IMR-90 (cell line): ENCODE data around the gene COL8A1. TPM values are rescaled to one million over a fixed set of nuclear protein-coding genes. Genes with fewer than 3 reads are reported as not detected.

Experiments
- ATAC-seq: fragments of 200-7000 bp; cut with Tn5 transposase; 2 replicates; pipeline ENCODE4 v1.9.1; 2020; ENCODE audit warnings: low read depth, mild to moderate bottlenecking, moderate library complexity
- BruUV-seq: library from RNA; stranded (reverse); fragments of 400-500 nt; replicated peaks from 2 replicates; lab custom pipeline; 2021; lab: Mats Ljungman, UMichigan
- CTCF ChIA-PET: fragments of 300-600 bp; formaldehyde crosslinking; extraction: SDS; loops from one replicate; lab custom pipeline; 2021; ENCODE audit warnings: antibody characterized with exemption; lab: Yijun Ruan, JAX
- POLR2A ChIA-PET: fragments of 300-600 bp; sonication (Branson Sonifier 250); formaldehyde crosslinking; loops from one replicate; lab custom pipeline; 2022; ENCODE audit warnings: antibody characterized with exemption; ENCODE audit not compliant: unreplicated experiment; lab: Charles Lee
- DNase-seq: peaks from one replicate; pipeline ENCODE4 v3.0.0; 2013
- H2AFZ ChIP-seq: replicated peaks from 2 replicates; pipeline ENCODE3; 2013; ENCODE audit warnings: low read length, mild to moderate bottlenecking; ENCODE audit not compliant: poor library complexity
- H2AK5ac ChIP-seq: 2 replicates; pipeline ENCODE4 v1.6.1; 2013; ENCODE audit warnings: low read depth, low read length, inconsistent platforms
- H2AK9ac ChIP-seq: replicated peaks from 2 replicates; pipeline ENCODE3; 2013; ENCODE audit warnings: mild to moderate bottlenecking, low read depth, low read length, moderate library complexity; ENCODE audit not compliant: poor library complexity
- H2BK120ac ChIP-seq: 2 replicates; pipeline ENCODE4 v1.6.1; 2013; ENCODE audit warnings: low read depth, low read length, inconsistent platforms
- H2BK15ac ChIP-seq: 3 replicates; pipeline ENCODE4 v1.6.1; 2013; ENCODE audit warnings: low read depth, low read length, inconsistent platforms
- H2BK20ac ChIP-seq: 2 replicates; pipeline ENCODE4 v1.6.1; 2013; ENCODE audit warnings: low read depth, mild to moderate bottlenecking, inconsistent platforms, low read length, moderate library complexity
- H2BK5ac ChIP-seq: 2 replicates; pipeline ENCODE4 v1.6.1; 2013; ENCODE audit warnings: mild to moderate bottlenecking, low read depth, low read length, inconsistent platforms; ENCODE audit not compliant: poor library complexity, severe bottlenecking
- H3K14ac ChIP-seq: replicated peaks from 2 replicates; pipeline ENCODE4 v1.6.1; 2013; ENCODE audit warnings: low read depth, low read length, inconsistent platforms
- H3K18ac ChIP-seq: 2 replicates; pipeline ENCODE4 v1.6.1; 2013; ENCODE audit warnings: low read depth, low read length, control low read depth
- H3K23ac ChIP-seq: 2 replicates; pipeline ENCODE4 v1.6.1; 2013; ENCODE audit warnings: low read depth, low read length, inconsistent platforms
- H3K27ac ChIP-seq: 2 replicates; pipeline ENCODE4 v1.5.1; 2013; ENCODE audit warnings: mild to moderate bottlenecking, control low read depth, low read length; ENCODE audit not compliant: insufficient read depth
- H3K27me3 ChIP-seq: 2 replicates; pipeline ENCODE4 v1.6.1; 2013; ENCODE audit warnings: low read length; ENCODE audit not compliant: control insufficient read depth, insufficient read depth
- H3K36me3 ChIP-seq: 2 replicates; pipeline ENCODE4 v1.6.1; 2013; ENCODE audit warnings: low read length, mixed read lengths; ENCODE audit not compliant: control insufficient read depth, insufficient read depth
- H3K4ac ChIP-seq: 2 replicates; pipeline ENCODE4 v1.6.1; 2013; ENCODE audit warnings: low read depth, low read length, inconsistent platforms
- H3K4me1 ChIP-seq: 2 replicates; pipeline ENCODE4 v1.6.1; 2013; ENCODE audit warnings: low read length, mixed read lengths; ENCODE audit not compliant: control insufficient read depth, insufficient read depth
- H3K4me2 ChIP-seq: 2 replicates; pipeline ENCODE4 v1.6.1; 2013; ENCODE audit warnings: low read depth, mild to moderate bottlenecking, control low read depth, low read length, moderate library complexity
- H3K4me3 ChIP-seq: 2 replicates; pipeline ENCODE4 v1.5.1; 2013; ENCODE audit warnings: low read depth, mild to moderate bottlenecking, control low read depth, low read length, moderate library complexity; ENCODE audit not compliant: insufficient read depth
- H3K56ac ChIP-seq: 2 replicates; pipeline ENCODE4 v1.6.1; 2013; ENCODE audit warnings: low read length, inconsistent platforms; ENCODE audit not compliant: insufficient read depth; ENCODE audit errors: extremely low read depth
- H3K79me1 ChIP-seq, 2 experiments: 2 replicates each; pipeline ENCODE4 v1.6.1; 2013; ENCODE audit warnings: low read length in 2 of 2, inconsistent platforms in 1 of 2, low read depth in 1 of 2
- H3K9ac ChIP-seq: 2 replicates; pipeline ENCODE4 v1.6.1; 2013; ENCODE audit warnings: low read depth, low read length, control low read depth
- H3K9me1 ChIP-seq: 2 replicates; pipeline ENCODE4 v1.6.1; 2013; ENCODE audit warnings: low read length, inconsistent platforms; ENCODE audit not compliant: insufficient read depth
- H3K9me3 ChIP-seq: 2 replicates; pipeline ENCODE4 v1.6.1; 2013; ENCODE audit warnings: low read length; ENCODE audit not compliant: control insufficient read depth, insufficient read depth
- H4K20me1 ChIP-seq: 2 replicates; pipeline ENCODE4 v1.6.1; 2013; ENCODE audit warnings: low read length, inconsistent platforms; ENCODE audit not compliant: insufficient read depth
- H4K5ac ChIP-seq: 2 replicates; pipeline ENCODE4 v1.6.1; 2013; ENCODE audit warnings: mild to moderate bottlenecking, low read depth, low read length, control low read depth
- H4K8ac ChIP-seq, 2 experiments: 2 replicates each; pipeline ENCODE4 v1.6.1; 2013; ENCODE audit warnings: low read depth in 2 of 2, low read length in 2 of 2, control low read depth in 1 of 2, inconsistent platforms in 1 of 2
- H4K91ac ChIP-seq: 2 replicates; pipeline ENCODE4 v1.6.1; 2013; ENCODE audit warnings: low read depth, low read length, inconsistent platforms; ENCODE audit not compliant: insufficient read depth
- CHD1 ChIP-seq: IDR thresholded peaks from 2 replicates; pipeline ENCODE4 v1.6.1; 2012; ENCODE audit warnings: low read depth, low read length, improper control_type of control experiment
- ELK1 ChIP-seq: fragments of 150-350 bp; IDR thresholded peaks from 2 replicates; pipeline ENCODE4 v1.6.1; 2016; ENCODE audit warnings: low read depth, mild to moderate bottlenecking, low read length, moderate library complexity, borderline replicate concordance
- NFE2L2 ChIP-seq: fragments of 150-350 bp; IDR thresholded peaks from 2 replicates; pipeline ENCODE4 v1.6.1; 2016; ENCODE audit warnings: low read depth, mild to moderate bottlenecking, low read length
- POLR2A ChIP-seq: IDR thresholded peaks from 2 replicates; pipeline ENCODE4 v1.6.1; 2012; ENCODE audit warnings: mild to moderate bottlenecking, low read depth, low read length
- RAD21 ChIP-seq: IDR thresholded peaks from 2 replicates; pipeline ENCODE4 v1.6.1; 2012; ENCODE audit warnings: low read length, improper control_type of control experiment
- RCOR1 ChIP-seq: IDR thresholded peaks from 2 replicates; pipeline ENCODE4 v1.6.1; 2012; ENCODE audit warnings: mild to moderate bottlenecking, low read length, improper control_type of control experiment; ENCODE audit not compliant: insufficient replicate concordance
- SMC3 ChIP-seq: fragments of 150-350 bp; IDR thresholded peaks from 2 replicates; pipeline ENCODE4 v1.6.1; 2016; ENCODE audit warnings: low read depth, mild to moderate bottlenecking, antibody characterized with exemption, low read length, moderate library complexity
- USF2 ChIP-seq: fragments of 150-350 bp; IDR thresholded peaks from 2 replicates; pipeline ENCODE4 v1.6.1; 2017; ENCODE audit warnings: mild to moderate bottlenecking, antibody characterized with exemption, low read length, low read depth
- WGBS, 2 experiments: methylation state at CpG; one replicate each; pipeline versions ENCODE4 v1.1.5 to v1.1.7; 2013; ENCODE audit warnings: missing lambda C conversion rate in 2 of 2; ENCODE audit not compliant: insufficient read length in 1 of 2; ENCODE audit errors: extremely low coverage in 2 of 2; 5-methylcytosine and 5-hydroxymethylcytosine counted together
- dilution Hi-C: fragments of 300-500 bp; cut with HindIII; formaldehyde crosslinking; loops from one replicate; pipeline ENCODE4 v1.14.3; 2018; ENCODE audit warnings: low sequenced_read_pairs; ENCODE audit not compliant: unreplicated experiment
- in situ Hi-C: fragments of 300-500 bp; cut with MboI; formaldehyde crosslinking; loops from 3 replicates; pipeline ENCODE4 v1.14.3; 2019; ENCODE audit warnings: low sequenced_read_pairs, inconsistent platforms, mixed read lengths
- intact Hi-C: fragments of 100-400 bp; cut with micrococcal nuclease; formaldehyde crosslinking; loops from 2 replicates; pipeline ENCODE4 v1.10.0; 2022
- polyA plus RNA-seq, 3 experiments: library from polyadenylated mRNA; depleted of rRNA; stranded (reverse); fragments of >200 nt; gene quantifications; 2 replicates each; pipeline ENCODE4 v1.2.3, GENCODE V29; 2012; ENCODE audit warnings: low replicate concordance in 1 of 3
- total RNA-seq: library from RNA; depleted of rRNA; stranded (reverse); fragments of >200 nt; gene quantifications from 2 replicates; pipeline ENCODE4 v1.2.3, GENCODE V29; 2012
- TF ChIP-seq, protein P1 (sequence below): conservative IDR thresholded peaks from 2 replicates; pipeline ENCODE4 v1.5.1; 2012; ENCODE audit warnings: mild to moderate bottlenecking, low read depth, low read length, improper control_type of control experiment

The COL8A1 gene
- total and polyA plus RNA-seq, 2 of the 4 experiments (the other 2 are of a cell fraction) = 119 to 151 TPM

DNA sequence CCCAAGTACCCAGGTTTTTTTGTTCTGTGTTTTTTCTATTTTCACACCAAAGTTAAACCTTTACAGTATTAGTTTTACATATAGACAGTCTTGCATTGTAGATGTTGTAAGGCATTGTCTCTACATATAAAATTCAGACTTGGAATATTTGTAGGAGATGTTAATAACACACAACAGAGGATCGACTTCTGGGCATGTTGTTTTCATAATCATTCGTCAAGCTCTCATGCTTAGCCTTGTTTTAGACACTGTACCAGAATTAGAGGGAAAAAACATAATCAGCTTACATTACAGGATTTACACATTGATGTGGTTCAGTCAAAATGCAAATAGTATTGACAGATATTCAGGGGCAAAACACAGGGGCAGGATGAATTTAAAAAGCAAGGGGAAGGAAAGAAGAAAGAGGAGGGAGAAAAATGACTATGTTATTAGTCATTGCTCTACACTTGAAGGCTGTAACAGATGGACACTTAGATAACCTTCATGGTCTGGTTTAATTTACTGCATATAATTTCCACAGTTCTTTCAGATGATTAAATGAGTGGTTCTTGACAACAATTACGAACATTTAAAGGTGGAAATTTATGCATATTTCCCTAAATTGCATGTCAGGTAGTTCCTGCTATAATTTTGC is 186.7 kb downstream of the COL8A1 start:
- H3K27ac ChIP-seq = no peak overlapping the region

More for the DNA sequence above, 186.7 kb downstream of the COL8A1 start:
- peaks cover 2% of the 10 kb centered on the region; the same call in 1 of the 2 replicates for H3K9me1 ChIP-seq
- no peak overlapping the region for H3K56ac ChIP-seq
- ChIA-PET CTCF (no interaction called here), POLR2A (no interaction called here)
- no peak overlapping the region for H4K5ac ChIP-seq
- peak; percentile 69 for ATAC-seq
- H2AK5ac ChIP-seq = no peak overlapping the region
- no peak overlapping the region for H2BK15ac ChIP-seq
- H3K14ac ChIP-seq = no peak overlapping the region
- WGBS, 2 experiments = no CpG with 5 or more reads among the region's 3 CpGs
- H3K79me1 ChIP-seq = peaks cover 13 to 30% of the 10 kb centered on the region in 2 experiments
- no peak overlapping the region for H3K9ac ChIP-seq
- H4K8ac ChIP-seq = no peak overlapping the region
- dilution Hi-C loops = no loop called here
- BruUV-seq = no TSS peak
- no peaks in the 10 kb centered on the region for H3K4me1 ChIP-seq
- H2BK20ac ChIP-seq = no peak overlapping the region
- TF ChIP-seq USF2 (no peak), RCOR1 (no peak), CHD1 (no peak), POLR2A (no peak), ELK1 (no peak), NFE2L2 (no peak), RAD21 (no peak), SMC3 (no peak)
- TF ChIP-seq, protein P1, sequence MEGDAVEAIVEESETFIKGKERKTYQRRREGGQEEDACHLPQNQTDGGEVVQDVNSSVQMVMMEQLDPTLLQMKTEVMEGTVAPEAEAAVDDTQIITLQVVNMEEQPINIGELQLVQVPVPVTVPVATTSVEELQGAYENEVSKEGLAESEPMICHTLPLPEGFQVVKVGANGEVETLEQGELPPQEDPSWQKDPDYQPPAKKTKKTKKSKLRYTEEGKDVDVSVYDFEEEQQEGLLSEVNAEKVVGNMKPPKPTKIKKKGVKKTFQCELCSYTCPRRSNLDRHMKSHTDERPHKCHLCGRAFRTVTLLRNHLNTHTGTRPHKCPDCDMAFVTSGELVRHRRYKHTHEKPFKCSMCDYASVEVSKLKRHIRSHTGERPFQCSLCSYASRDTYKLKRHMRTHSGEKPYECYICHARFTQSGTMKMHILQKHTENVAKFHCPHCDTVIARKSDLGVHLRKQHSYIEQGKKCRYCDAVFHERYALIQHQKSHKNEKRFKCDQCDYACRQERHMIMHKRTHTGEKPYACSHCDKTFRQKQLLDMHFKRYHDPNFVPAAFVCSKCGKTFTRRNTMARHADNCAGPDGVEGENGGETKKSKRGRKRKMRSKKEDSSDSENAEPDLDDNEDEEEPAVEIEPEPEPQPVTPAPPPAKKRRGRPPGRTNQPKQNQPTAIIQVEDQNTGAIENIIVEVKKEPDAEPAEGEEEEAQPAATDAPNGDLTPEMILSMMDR = no peak
- no peak overlapping the region for H3K4me3 ChIP-seq
- in situ Hi-C loops = loop anchor here (25.0 kb wide), 1 partner anchor 912 kb away; no protein-coding TSS in a partner anchor
- H2BK5ac ChIP-seq = no peak overlapping the region
- no peaks in the 10 kb centered on the region for H3K27me3 ChIP-seq
- H4K91ac ChIP-seq = no peak overlapping the region
- H3K23ac ChIP-seq = no peak overlapping the region
- peak overlapping the region; percentile 55; the same call in 1 of the 2 replicates for H3K4me2 ChIP-seq
- peak; percentile 31 for DNase-seq
- no peaks in the 10 kb centered on the region for H3K36me3 ChIP-seq
- H3K18ac ChIP-seq = no peak overlapping the region
- H4K20me1 ChIP-seq = no peaks in the 10 kb centered on the region
- no peak overlapping the region for H3K4ac ChIP-seq
- H3K9me3 ChIP-seq = no peaks in the 10 kb centered on the region
- no peak overlapping the region for H2BK120ac ChIP-seq
- H2AFZ ChIP-seq = no peak overlapping the region
- intact Hi-C loops = no loop called here
- no peak overlapping the region for H2AK9ac ChIP-seq
